HCT116 (cell line): ENCODE measurements around the gene BEX3. TPM values are rescaled to one million over a fixed set of nuclear protein-coding genes. Genes with fewer than 3 reads are reported as not detected.

ENCODE experiments used
- ATAC-seq: fragments of 200-7000 bp; cut with Tn5 transposase; 2 replicates; pipeline ENCODE4 v1.9.1; 2020; ENCODE audit warnings: mild to moderate bottlenecking, moderate library complexity
- BruUV-seq: library from RNA; stranded (reverse); fragments of 400-500 nt; replicated peaks from 2 replicates; lab custom pipeline; 2021; lab: Mats Ljungman, UMichigan
- CTCF ChIA-PET: fragments of 300-600 bp; sonication (Branson Sonifier 250); formaldehyde crosslinking; loops from one replicate; lab custom pipeline; 2021; ENCODE audit warnings: antibody characterized with exemption; lab: Charles Lee
- POLR2A ChIA-PET: fragments of 300-600, 350-600 bp; sonication (Branson Sonifier 250); formaldehyde crosslinking; loops from one replicate; lab custom pipeline; 2021; ENCODE audit warnings: antibody characterized with exemption; lab: Charles Lee
- RAD21 ChIA-PET, 2 experiments: fragments of 300-600 bp; sonication (Branson Sonifier 250); formaldehyde crosslinking; loops; one replicate each; lab custom pipeline; 2023; ENCODE audit warnings: low total read pairs in 2 of 2; ENCODE audit not compliant: uncharacterized antibody in 2 of 2, unreplicated experiment in 2 of 2, low non-redundant PET in 1 of 2; lab: Charles Lee
- DNase-seq: peaks from one replicate; pipeline ENCODE4 v3.0.0-alpha.2; 2010; ENCODE audit warnings: low read depth, low spot score
- H2AFZ ChIP-seq: fragments of 200-600 bp; shearing (Covaris generic), sonication (generic); 2 replicates; pipeline ENCODE4 v1.6.1; 2017; ENCODE audit warnings: low read depth, mixed run types, mixed read lengths, antibody characterized with exemption, low read length; ENCODE audit not compliant: poor library complexity, severe bottlenecking
- H3K27ac ChIP-seq: 2 replicates; pipeline ENCODE4 v1.5.1; 2012; ENCODE audit warnings: low read depth, low read length
- H3K27me3 ChIP-seq: fragments of 200-600 bp; sonication (generic); 2 replicates; pipeline ENCODE4 v1.6.1; 2016; ENCODE audit warnings: mixed run types, low read length, mixed read lengths; ENCODE audit not compliant: insufficient read depth
- H3K36me3 ChIP-seq, 2 experiments: fragments of 200-500 bp in 1 of 2; fragments of 200-600 bp in 1 of 2; sonication (Bioruptor generic) in 1 of 2; sonication (generic) in 1 of 2; 2 replicates each; pipeline versions ENCODE4 v1.5.1 to v1.6.1; 2014 to 2016; ENCODE audit warnings: low read length in 2 of 2, inconsistent platforms in 1 of 2, mixed read lengths in 1 of 2, mixed run types in 1 of 2; ENCODE audit not compliant: insufficient read depth in 2 of 2, control insufficient read depth in 1 of 2
- H3K4me1 ChIP-seq, 2 experiments: fragments of 200-600 bp in 1 of 2; sonication (generic) in 1 of 2; 2 replicates each; pipeline versions ENCODE4 v1.5.1 to v1.6.1; 2012 to 2017; ENCODE audit warnings: low read length in 2 of 2, inconsistent platforms in 1 of 2, mild to moderate bottlenecking in 1 of 2, mixed read lengths in 1 of 2, mixed run types in 1 of 2, moderate library complexity in 1 of 2; ENCODE audit not compliant: insufficient read depth in 2 of 2, control insufficient read depth in 1 of 2
- H3K4me2 ChIP-seq: fragments of 200-600 bp; sonication (generic); 2 replicates; pipeline ENCODE4 v1.6.1; 2017; ENCODE audit warnings: mixed run types, low read length, mixed read lengths
- H3K4me3 ChIP-seq, 2 experiments: fragments of 200-600 bp in 1 of 2; sonication (generic) in 1 of 2; replicated peaks in 1 of 2; 2 replicates each; pipeline ENCODE4 v1.5.1; 2011 to 2016; ENCODE audit warnings: low read length in 2 of 2, control low read depth in 1 of 2, low read depth in 1 of 2, mild to moderate bottlenecking in 1 of 2, mixed read lengths in 1 of 2, mixed run types in 1 of 2
- H3K79me2 ChIP-seq: fragments of 200-600 bp; sonication (generic); 2 replicates; pipeline ENCODE4 v1.6.1; 2017; ENCODE audit warnings: mild to moderate bottlenecking, mixed run types, low read length, moderate library complexity, mixed read lengths; ENCODE audit not compliant: insufficient read depth
- H3K9ac ChIP-seq: fragments of 200-600 bp; sonication (generic); 2 replicates; pipeline ENCODE4 v1.6.1; 2016; ENCODE audit warnings: low read length, mixed read lengths
- H3K9me2 ChIP-seq: fragments of 200-600 bp; sonication (generic), shearing (Covaris generic); 2 replicates; pipeline ENCODE4 v1.6.1; 2017; ENCODE audit warnings: mixed run types, mild to moderate bottlenecking, moderate library complexity; ENCODE audit not compliant: insufficient read depth
- H3K9me3 ChIP-seq, 2 experiments: fragments of 200-500 bp in 1 of 2; fragments of 200-600 bp in 1 of 2; sonication (Bioruptor generic) in 1 of 2; sonication (generic) in 1 of 2; 2 replicates each; pipeline ENCODE4 v1.6.1; 2014 to 2017; ENCODE audit warnings: low read length in 2 of 2, mixed read lengths in 2 of 2, inconsistent platforms in 1 of 2, low read depth in 1 of 2, mild to moderate bottlenecking in 1 of 2, mixed run types in 1 of 2, moderate library complexity in 1 of 2; ENCODE audit not compliant: control insufficient read depth in 1 of 2, insufficient read depth in 1 of 2
- H4K20me1 ChIP-seq: fragments of 200-600 bp; sonication (generic), shearing (Covaris generic); 2 replicates; pipeline ENCODE4 v1.6.1; 2017; ENCODE audit warnings: mixed run types, mild to moderate bottlenecking, moderate library complexity; ENCODE audit not compliant: insufficient read depth
- CEBPB ChIP-seq: IDR thresholded peaks from 2 replicates; pipeline ENCODE4 v1.6.1; 2012; ENCODE audit warnings: low read depth
- EGR1 ChIP-seq: IDR thresholded peaks from 2 replicates; pipeline ENCODE4 v1.6.1; 2012; ENCODE audit warnings: low read depth
- EZH2 ChIP-seq: fragments of 200-600 bp; sonication (generic); IDR thresholded peaks from 2 replicates; pipeline ENCODE4 v1.6.1; 2017; ENCODE audit warnings: antibody characterized with exemption, mixed run types
- JUND ChIP-seq: IDR thresholded peaks from 2 replicates; pipeline ENCODE4 v1.6.1; 2012
- MAX ChIP-seq: IDR thresholded peaks from 2 replicates; pipeline ENCODE4 v1.6.1; 2012
- RAD21 ChIP-seq: IDR thresholded peaks from 2 replicates; pipeline ENCODE4 v1.6.1; 2012; ENCODE audit warnings: low read depth, mild to moderate bottlenecking
- SRF ChIP-seq: IDR thresholded peaks from 2 replicates; pipeline ENCODE4 v1.6.1; 2012; ENCODE audit warnings: low read depth
- YY1 ChIP-seq: IDR thresholded peaks from 2 replicates; pipeline ENCODE4 v1.6.1; 2011; ENCODE audit warnings: low read length, low read depth, moderate library complexity, mild to moderate bottlenecking; ENCODE audit not compliant: insufficient replicate concordance; ENCODE audit errors: extremely low read depth
- ZFX ChIP-seq: fragments of 450-650 bp; IDR thresholded peaks from 2 replicates; pipeline ENCODE4 v1.6.1; 2017
- ZNF274 ChIP-seq: fragments of 200-500 bp; sonication (Bioruptor generic); IDR thresholded peaks from 2 replicates; pipeline ENCODE4 v1.6.1; 2014; ENCODE audit warnings: mild to moderate bottlenecking, low read depth, low read length, inconsistent platforms
- intact Hi-C: fragments of 100-400 bp; cut with micrococcal nuclease; formaldehyde crosslinking; loops from 2 replicates; pipeline ENCODE4 v1.10.0; 2022
- total RNA-seq: library from RNA; stranded (reverse); gene quantifications from one replicate; pipeline ENCODE4 v1.2.1, GENCODE V29; 2021; ENCODE audit not compliant: unreplicated experiment
- TF ChIP-seq, protein P1 (sequence below), 3 experiments: fragments of 200-600 bp in 1 of 3; sonication (generic) in 1 of 3; IDR thresholded peaks in 2 of 3; conservative IDR thresholded peaks in 1 of 3; 2 replicates each; pipeline ENCODE4 v1.5.1; 2012 to 2017; ENCODE audit warnings: low read depth in 2 of 3, low read length in 2 of 3, antibody characterized with exemption in 1 of 3, borderline replicate concordance in 1 of 3, control low read depth in 1 of 3, mild to moderate bottlenecking in 1 of 3, mixed read lengths in 1 of 3, mixed run types in 1 of 3, moderate library complexity in 1 of 3; ENCODE audit not compliant: insufficient read depth in 1 of 3
- TF ChIP-seq, protein P2 (sequence below): IDR thresholded peaks from 2 replicates; pipeline ENCODE4 v1.6.1; 2011; ENCODE audit warnings: mild to moderate bottlenecking, low read length, moderate library complexity; ENCODE audit not compliant: insufficient replicate concordance; ENCODE audit errors: extremely low read depth

The BEX3 gene
- total RNA-seq, 1 experiment from 2014 or later = 86.2 TPM

- ChIA-PET POLR2A (no interaction called here), CTCF (no interaction called here), RAD21 (no interaction called here)
- peaks cover 5 to 31% of the 10 kb centered on the region in 2 experiments; a peak in 3 of 4 replicates for H3K4me1 ChIP-seq
- H3K79me2 ChIP-seq = no peaks in the 10 kb centered on the region
- H3K9me2 ChIP-seq = no peaks in the 10 kb centered on the region
- H2AFZ ChIP-seq = no peak overlapping the region
- H3K9ac ChIP-seq = no peak overlapping the region
- no TSS peak for BruUV-seq
- TF ChIP-seq YY1 (no peak), ZFX (no peak), JUND (no peak), SRF (no peak), RAD21 (no peak), ZNF274 (no peak), MAX (no peak), CEBPB (no peak), EGR1 (no peak), EZH2 (no peak)
- TF ChIP-seq, protein P1, sequence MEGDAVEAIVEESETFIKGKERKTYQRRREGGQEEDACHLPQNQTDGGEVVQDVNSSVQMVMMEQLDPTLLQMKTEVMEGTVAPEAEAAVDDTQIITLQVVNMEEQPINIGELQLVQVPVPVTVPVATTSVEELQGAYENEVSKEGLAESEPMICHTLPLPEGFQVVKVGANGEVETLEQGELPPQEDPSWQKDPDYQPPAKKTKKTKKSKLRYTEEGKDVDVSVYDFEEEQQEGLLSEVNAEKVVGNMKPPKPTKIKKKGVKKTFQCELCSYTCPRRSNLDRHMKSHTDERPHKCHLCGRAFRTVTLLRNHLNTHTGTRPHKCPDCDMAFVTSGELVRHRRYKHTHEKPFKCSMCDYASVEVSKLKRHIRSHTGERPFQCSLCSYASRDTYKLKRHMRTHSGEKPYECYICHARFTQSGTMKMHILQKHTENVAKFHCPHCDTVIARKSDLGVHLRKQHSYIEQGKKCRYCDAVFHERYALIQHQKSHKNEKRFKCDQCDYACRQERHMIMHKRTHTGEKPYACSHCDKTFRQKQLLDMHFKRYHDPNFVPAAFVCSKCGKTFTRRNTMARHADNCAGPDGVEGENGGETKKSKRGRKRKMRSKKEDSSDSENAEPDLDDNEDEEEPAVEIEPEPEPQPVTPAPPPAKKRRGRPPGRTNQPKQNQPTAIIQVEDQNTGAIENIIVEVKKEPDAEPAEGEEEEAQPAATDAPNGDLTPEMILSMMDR (IDR thresholded peaks at IDR 0.05 in 2 of 3, conservative IDR thresholded peaks at IDR 0.05 in 1 of 3; ENCODE audit: borderline replicate concordance in 1 of 3, insufficient read depth in 1 of 3, low read depth in 2 of 3, low read length in 2 of 3) = no peak
- TF ChIP-seq, protein P2, sequence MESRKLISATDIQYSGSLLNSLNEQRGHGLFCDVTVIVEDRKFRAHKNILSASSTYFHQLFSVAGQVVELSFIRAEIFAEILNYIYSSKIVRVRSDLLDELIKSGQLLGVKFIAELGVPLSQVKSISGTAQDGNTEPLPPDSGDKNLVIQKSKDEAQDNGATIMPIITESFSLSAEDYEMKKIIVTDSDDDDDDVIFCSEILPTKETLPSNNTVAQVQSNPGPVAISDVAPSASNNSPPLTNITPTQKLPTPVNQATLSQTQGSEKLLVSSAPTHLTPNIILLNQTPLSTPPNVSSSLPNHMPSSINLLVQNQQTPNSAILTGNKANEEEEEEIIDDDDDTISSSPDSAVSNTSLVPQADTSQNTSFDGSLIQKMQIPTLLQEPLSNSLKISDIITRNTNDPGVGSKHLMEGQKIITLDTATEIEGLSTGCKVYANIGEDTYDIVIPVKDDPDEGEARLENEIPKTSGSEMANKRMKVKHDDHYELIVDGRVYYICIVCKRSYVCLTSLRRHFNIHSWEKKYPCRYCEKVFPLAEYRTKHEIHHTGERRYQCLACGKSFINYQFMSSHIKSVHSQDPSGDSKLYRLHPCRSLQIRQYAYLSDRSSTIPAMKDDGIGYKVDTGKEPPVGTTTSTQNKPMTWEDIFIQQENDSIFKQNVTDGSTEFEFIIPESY = no peak
- ATAC-seq (no peak), DNase-seq (no peak)
- no peak overlapping the region for H3K4me2 ChIP-seq
- intact Hi-C loops = no loop called here
- no peaks in the 10 kb centered on the region for H4K20me1 ChIP-seq
- H3K27me3 ChIP-seq = no peaks in the 10 kb centered on the region
- no peaks in the 10 kb centered on the region for H3K36me3 ChIP-seq
- H3K9me3 ChIP-seq = no peaks in the 10 kb centered on the region
- H3K27ac ChIP-seq = no peak overlapping the region
- no peak overlapping the region for H3K4me3 ChIP-seq
Observed at GRCh38 chrX:103400931-103401330, 24.6 kb downstream of the BEX3 start.
